ENCODE results near the gene PWP1.

Gene PWP1

DNA sequence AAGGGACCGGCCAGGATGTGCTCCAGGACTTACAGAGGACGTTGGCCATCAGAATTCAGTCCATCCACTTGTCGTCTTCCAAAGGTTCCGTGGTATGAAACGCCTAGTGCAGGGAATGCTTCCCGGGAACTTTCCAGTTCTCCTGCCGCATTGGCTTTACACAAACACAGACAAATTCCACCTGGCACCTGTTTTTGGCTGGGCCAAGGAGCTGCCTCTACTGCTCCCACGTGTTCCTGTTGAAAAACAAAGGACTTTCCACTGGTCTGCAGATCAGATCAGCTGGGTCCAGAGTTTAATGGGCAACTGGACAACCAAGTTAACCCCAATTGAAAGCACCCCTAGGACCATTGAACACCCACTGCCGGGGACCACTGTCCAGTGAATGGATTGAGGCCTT is 28.0 kb upstream of the PWP1 start:
- peaks cover 9% of the 10 kb centered on the region for H3K4me1 Mint-ChIP-seq (ENCODE audit: low read depth)
- H3K27me3 Mint-ChIP-seq (ENCODE audit: low read depth) = no peaks in the 10 kb centered on the region
- H3K4me3 Mint-ChIP-seq = no peak overlapping the region
- no peak for DNase-seq (ENCODE audit: low spot score)
- no peaks in the 10 kb centered on the region for H3K36me3 Mint-ChIP-seq (ENCODE audit: low read depth)
- no peaks in the 10 kb centered on the region for H3K9me3 Mint-ChIP-seq
- no peak overlapping the region for H3K27ac Mint-ChIP-seq

DNA sequence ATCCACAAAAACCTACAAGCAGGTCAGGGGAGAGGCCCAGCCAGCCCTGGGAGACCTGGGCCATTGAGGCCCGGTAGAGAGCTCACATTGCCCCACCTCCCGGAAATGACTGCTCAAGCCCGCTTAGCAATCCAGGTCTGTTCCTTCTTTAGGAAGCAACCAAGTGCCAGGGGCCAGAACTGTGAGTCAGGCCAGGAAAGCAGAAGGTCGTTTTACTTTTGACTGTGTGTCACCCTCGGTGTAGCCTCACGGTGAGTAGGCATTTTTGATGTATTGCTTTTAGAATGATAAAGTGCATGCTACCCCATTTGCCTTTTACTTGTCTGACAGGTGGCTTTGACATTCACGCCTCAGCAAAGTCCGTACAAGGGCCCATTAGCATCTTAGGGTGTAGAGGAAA is 25.4 kb upstream of the PWP1 start:
- Mint-ChIP-seq H3K4me3 (no peak overlapping the region), H3K27ac (no peak overlapping the region), H3K9me3 (no peaks in the 10 kb centered on the region), H3K4me1 (ENCODE audit: low read depth) (peaks cover 14% of the 10 kb centered on the region), H3K36me3 (ENCODE audit: low read depth) (peaks cover 2% of the 10 kb centered on the region), H3K27me3 (ENCODE audit: low read depth) (no peaks in the 10 kb centered on the region)
- DNase-seq (ENCODE audit: low spot score) = no peak

DNA sequence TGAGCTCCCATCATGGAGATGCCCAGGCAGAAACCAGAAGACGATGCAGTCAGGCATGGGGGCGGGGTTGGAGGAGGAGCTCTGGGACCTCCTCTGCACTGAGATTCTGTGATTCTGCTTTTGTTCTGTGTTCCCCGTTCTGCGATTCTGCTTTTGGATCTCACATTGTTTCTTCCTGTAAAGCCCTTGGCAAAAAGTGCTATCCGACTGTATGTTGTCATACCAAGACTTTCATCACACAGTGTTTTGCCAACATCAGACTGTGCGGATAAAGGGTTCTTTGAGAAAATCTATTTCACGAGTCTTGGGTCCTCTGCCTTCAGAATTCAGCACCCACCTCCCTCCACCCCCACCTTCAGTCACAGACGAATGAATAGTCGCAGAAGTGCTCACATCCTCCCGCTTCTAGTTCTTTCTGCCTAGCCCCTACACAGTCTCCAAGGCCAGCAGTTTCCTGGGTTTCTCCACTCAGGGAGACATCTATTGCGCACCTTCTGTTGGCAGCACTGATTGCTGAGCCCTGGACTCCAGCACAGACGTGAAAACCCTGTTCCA is 24.7 kb upstream of the PWP1 start:
- H3K27me3 Mint-ChIP-seq (ENCODE audit: low read depth) = no peaks in the 10 kb centered on the region
- no peaks in the 10 kb centered on the region for H3K9me3 Mint-ChIP-seq
- no peak overlapping the region for H3K27ac Mint-ChIP-seq
- peaks cover 2% of the 10 kb centered on the region for H3K36me3 Mint-ChIP-seq (ENCODE audit: low read depth)
- DNase-seq (ENCODE audit: low spot score) = no peak
- peaks cover 14% of the 10 kb centered on the region for H3K4me1 Mint-ChIP-seq (ENCODE audit: low read depth)
- no peak overlapping the region for H3K4me3 Mint-ChIP-seq

DNA sequence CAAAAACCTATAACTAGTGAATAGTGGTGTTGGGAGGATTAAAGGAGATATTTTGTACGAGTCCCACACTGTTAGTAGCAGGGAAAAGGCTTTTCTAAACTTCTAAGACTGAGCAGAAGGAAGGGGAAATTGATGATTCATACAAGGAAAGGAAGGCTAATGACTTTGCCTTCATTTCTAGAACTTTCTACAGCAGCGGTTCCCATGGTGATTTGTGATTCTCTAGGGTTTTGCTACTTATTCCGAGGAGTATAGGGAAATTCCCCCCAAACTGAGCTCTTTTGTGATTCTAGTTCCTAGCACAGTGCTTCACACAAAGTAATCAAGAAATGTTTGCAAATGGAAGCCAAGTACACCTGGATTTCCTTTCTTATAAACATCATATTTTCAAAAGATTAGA is 23.8 kb upstream of the PWP1 start:
- Mint-ChIP-seq H3K27ac (no peak overlapping the region), H3K27me3 (ENCODE audit: low read depth) (peaks cover 4% of the 10 kb centered on the region), H3K9me3 (no peaks in the 10 kb centered on the region), H3K36me3 (ENCODE audit: low read depth) (peaks cover 2% of the 10 kb centered on the region), H3K4me1 (ENCODE audit: low read depth) (peaks cover 14% of the 10 kb centered on the region), H3K4me3 (no peak overlapping the region)
- no peak for DNase-seq (ENCODE audit: low spot score)

DNA sequence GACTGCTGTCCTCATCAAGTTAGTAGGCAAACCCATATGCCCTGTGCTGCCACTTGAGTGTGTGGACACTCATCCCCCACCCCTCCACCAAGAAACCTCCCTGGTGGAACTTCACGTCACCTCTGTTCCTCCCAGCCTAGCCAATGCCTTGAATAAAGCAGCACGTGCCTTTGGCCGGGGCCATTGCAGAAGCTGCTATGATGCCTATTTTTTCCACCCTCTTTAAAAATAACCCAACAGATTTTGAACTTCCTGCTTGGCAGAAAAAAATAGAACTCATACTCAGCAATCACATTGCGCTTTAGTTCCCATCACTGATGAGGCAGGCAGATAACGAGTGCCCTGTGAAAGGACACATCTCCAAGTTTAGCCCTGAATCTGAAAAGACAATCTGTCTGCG is 23.1 kb upstream of the PWP1 start:
- Mint-ChIP-seq H3K27me3 (ENCODE audit: low read depth) (peaks cover 5% of the 10 kb centered on the region), H3K9me3 (no peaks in the 10 kb centered on the region), H3K27ac (no peak overlapping the region), H3K4me3 (no peak overlapping the region), H3K36me3 (ENCODE audit: low read depth) (peaks cover 2% of the 10 kb centered on the region), H3K4me1 (ENCODE audit: low read depth) (peaks cover 14% of the 10 kb centered on the region)
- DNase-seq (ENCODE audit: low spot score) = no peak

DNA sequence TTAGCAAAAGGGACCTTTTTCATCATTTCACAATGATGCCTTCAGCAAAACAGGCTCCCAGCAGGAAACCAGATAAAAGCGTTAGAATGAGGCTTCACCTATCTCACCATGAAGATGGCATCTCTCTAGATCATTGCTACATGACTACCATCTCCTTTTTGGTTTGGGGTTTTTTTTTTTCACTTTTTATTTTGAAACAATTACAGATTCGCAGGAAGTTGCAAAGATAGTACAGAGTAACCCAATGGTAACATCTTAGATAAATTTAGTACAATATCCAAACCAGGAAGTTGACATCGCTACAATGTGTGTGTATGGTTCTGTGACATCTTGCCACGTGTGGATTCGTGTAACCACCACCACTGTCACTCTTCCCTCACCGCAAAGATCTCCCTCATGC is 22.3 kb upstream of the PWP1 start:
- H3K4me1 Mint-ChIP-seq (ENCODE audit: low read depth) = peaks cover 14% of the 10 kb centered on the region
- no peak for DNase-seq (ENCODE audit: low spot score)
- H3K9me3 Mint-ChIP-seq = no peaks in the 10 kb centered on the region
- H3K27ac Mint-ChIP-seq = peak overlapping the region; percentile 73
- H3K36me3 Mint-ChIP-seq (ENCODE audit: low read depth) = peaks cover 2% of the 10 kb centered on the region
- peak overlapping the region; percentile 10 for H3K4me3 Mint-ChIP-seq
- H3K27me3 Mint-ChIP-seq (ENCODE audit: low read depth) = peaks cover 11% of the 10 kb centered on the region

DNA sequence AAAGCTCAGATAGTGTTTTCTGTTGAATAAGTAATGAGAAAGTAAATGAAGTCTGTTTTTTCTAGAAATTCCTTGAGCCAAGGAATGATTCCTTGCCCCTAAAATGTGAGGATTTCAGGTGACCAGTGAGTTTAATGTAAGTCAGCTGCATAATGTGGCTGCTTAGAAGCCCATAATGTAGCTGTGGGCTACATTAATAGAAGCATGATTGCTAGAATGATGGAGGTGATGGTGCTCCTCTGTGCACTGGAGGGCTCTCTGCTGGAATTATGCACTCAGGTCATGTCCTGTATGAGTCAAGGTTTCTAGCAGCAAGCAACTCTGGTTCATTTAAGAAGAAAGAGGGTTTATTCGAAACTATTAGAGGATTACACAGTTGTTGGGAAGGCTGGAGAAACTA is 19.6 kb upstream of the PWP1 start:
- no peak overlapping the region for H3K4me3 Mint-ChIP-seq
- H3K27ac Mint-ChIP-seq = no peak overlapping the region
- DNase-seq (ENCODE audit: low spot score) = no peak
- H3K4me1 Mint-ChIP-seq (ENCODE audit: low read depth) = peaks cover 16% of the 10 kb centered on the region
- H3K9me3 Mint-ChIP-seq = no peaks in the 10 kb centered on the region
- peaks cover 14% of the 10 kb centered on the region for H3K27me3 Mint-ChIP-seq (ENCODE audit: low read depth)
- H3K36me3 Mint-ChIP-seq (ENCODE audit: low read depth) = peaks cover 2% of the 10 kb centered on the region

DNA sequence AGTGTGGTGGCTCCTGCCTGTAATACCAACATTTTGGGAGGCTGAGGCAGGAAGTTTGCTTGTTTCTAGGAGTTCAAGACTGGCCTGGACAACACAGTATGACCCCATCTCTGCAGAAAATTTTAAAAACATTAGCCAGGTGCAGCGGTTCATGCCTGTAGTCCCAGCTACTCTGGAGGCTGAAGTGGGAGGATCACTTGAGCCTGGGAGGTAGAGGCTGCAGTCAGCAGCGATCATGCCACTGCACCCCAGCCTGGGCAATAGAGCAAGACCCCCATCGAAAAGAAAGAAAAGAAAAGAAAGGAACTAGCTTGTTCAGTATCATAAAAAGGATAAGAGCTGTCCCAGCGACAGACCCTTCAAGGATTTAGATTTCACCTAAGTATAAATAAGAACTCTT is 18.1 kb upstream of the PWP1 start:
- Mint-ChIP-seq H3K27me3 (ENCODE audit: low read depth) (peaks cover 17% of the 10 kb centered on the region), H3K9me3 (no peaks in the 10 kb centered on the region), H3K27ac (no peak overlapping the region), H3K4me3 (no peak overlapping the region), H3K36me3 (ENCODE audit: low read depth) (peaks cover 2% of the 10 kb centered on the region), H3K4me1 (ENCODE audit: low read depth) (peaks cover 14% of the 10 kb centered on the region)
- no peak for DNase-seq (ENCODE audit: low spot score)

DNA sequence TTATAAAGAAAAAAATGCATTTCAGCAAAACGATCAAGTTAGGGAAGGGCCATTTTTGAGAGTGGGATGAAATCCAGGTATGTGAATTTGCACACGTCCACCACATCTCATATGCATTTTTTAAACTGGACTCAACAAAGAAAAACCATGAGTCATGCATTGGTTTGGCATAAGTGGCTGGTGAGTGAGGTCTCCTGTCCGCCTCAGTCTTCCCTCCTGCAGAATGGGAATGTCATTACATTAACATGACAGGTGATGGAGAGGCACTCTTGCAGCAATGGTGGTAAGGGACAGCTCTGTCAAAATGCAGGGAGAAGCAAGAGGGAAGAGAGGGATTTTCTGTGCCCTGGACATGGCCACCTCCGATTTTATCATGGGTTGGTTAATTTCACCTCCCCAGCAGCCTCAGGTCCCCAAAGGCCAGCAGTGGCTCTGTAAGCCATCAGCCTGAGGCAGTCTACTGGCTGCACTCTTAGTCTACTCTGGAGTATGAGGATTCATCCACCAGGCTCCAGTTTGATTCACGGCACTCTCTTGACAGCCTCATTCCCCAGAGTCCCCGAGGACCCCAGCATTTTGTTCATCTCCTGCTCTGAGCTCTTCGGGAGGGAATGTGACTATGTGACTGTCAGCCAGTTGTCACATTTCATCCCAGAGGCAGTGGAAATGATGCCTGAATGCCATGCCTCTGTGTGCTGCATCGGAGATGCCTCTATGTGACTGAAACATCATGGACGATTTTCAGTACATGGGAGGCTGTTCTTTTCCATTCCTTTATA is 17.1 kb upstream of the PWP1 start:
- DNase-seq (ENCODE audit: low spot score) = no peak
- no peak overlapping the region for H3K27ac Mint-ChIP-seq
- no peak overlapping the region for H3K4me3 Mint-ChIP-seq
- H3K36me3 Mint-ChIP-seq (ENCODE audit: low read depth) = peaks cover under 1% of the 10 kb centered on the region
- peaks cover 17% of the 10 kb centered on the region for H3K27me3 Mint-ChIP-seq (ENCODE audit: low read depth)
- peaks cover 6% of the 10 kb centered on the region for H3K4me1 Mint-ChIP-seq (ENCODE audit: low read depth)
- H3K9me3 Mint-ChIP-seq = no peaks in the 10 kb centered on the region

DNA sequence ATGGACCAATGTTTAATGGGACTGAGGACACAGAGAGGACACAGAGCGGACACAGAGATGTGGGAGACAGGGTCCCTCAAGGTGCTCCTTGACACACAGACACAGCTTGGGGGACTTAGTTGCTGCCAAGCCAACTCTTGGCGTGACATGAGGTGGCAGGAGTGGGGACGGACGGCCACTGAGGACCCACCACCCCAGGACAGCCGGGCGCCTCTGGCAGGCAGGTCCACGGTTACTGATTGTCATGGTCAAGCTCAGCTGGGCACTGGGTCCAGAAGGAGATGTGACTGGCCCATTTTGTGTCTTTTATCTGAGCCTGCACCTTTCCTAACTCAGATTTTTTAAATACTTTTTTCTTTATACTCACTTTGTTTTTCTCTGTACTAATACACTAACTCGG is 15.7 kb upstream of the PWP1 start:
- Mint-ChIP-seq H3K4me3 (no peak overlapping the region), H3K27ac (no peak overlapping the region), H3K9me3 (no peaks in the 10 kb centered on the region), H3K36me3 (ENCODE audit: low read depth) (no peaks in the 10 kb centered on the region), H3K4me1 (ENCODE audit: low read depth) (peaks cover 5% of the 10 kb centered on the region), H3K27me3 (ENCODE audit: low read depth) (peaks cover 17% of the 10 kb centered on the region)
- DNase-seq (ENCODE audit: low spot score) = no peak

DNA sequence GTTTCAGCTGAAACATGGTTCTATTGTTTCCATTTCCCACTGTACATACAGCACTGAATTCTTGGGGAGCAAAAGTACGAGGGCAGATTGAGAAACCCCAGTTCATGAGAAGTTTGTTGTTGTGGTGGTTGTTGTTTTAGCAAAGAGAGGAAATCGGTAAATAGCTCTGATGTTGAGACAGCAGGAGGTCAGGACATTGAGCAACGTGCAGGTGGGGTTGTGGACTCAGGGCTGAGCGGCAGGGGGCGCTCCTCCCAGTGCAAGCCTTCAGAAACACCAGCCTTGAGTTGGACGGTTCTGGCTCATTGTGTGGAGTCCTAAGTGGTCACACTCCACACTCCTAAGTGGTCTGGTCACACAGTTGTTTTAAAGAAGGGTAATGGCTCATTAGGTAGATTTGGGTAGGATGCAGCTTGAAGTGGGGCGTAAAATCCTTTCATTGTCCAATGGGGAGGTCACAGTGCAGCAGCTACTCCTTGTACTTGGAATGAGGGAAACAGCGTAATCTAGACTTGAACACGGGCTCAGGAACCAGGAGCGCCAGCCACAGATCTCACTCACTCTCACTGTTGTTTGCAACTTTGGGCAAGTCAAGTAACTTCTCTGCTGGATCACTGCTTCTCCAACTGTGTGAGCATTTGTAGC is 14.5 kb upstream of the PWP1 start:
- peaks cover 5% of the 10 kb centered on the region for H3K4me1 Mint-ChIP-seq (ENCODE audit: low read depth)
- H3K9me3 Mint-ChIP-seq = no peaks in the 10 kb centered on the region
- H3K36me3 Mint-ChIP-seq (ENCODE audit: low read depth) = no peaks in the 10 kb centered on the region
- H3K27ac Mint-ChIP-seq = no peak overlapping the region
- H3K27me3 Mint-ChIP-seq (ENCODE audit: low read depth) = peaks cover 16% of the 10 kb centered on the region
- peak; percentile 32 for DNase-seq (ENCODE audit: low spot score)
- H3K4me3 Mint-ChIP-seq = no peak overlapping the region

DNA sequence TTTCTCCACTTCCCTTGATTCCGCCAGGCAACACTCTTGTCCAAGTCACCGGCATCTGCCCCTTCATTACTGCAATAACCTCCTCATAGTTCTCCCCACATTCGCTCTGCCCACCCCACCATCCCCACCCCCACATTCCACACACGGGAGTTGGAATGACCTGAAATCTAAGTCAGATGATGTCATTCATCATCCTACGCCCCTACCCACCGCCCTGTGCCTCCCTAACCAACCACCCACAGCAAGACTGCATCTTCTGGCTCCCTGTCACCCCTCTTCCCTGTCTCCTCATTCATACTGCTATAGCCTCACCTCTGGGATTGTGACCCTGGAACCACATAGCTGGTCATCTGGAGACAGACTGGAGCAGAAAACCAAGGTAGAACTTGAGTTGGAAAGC is 7.9 kb upstream of the PWP1 start:
- H3K4me1 Mint-ChIP-seq (ENCODE audit: low read depth) = no peaks in the 10 kb centered on the region
- H3K4me3 Mint-ChIP-seq = no peak overlapping the region
- H3K27me3 Mint-ChIP-seq (ENCODE audit: low read depth) = peaks cover 19% of the 10 kb centered on the region
- H3K27ac Mint-ChIP-seq = no peak overlapping the region
- H3K9me3 Mint-ChIP-seq = no peaks in the 10 kb centered on the region
- no peaks in the 10 kb centered on the region for H3K36me3 Mint-ChIP-seq (ENCODE audit: low read depth)
- no peak for DNase-seq (ENCODE audit: low spot score)

DNA sequence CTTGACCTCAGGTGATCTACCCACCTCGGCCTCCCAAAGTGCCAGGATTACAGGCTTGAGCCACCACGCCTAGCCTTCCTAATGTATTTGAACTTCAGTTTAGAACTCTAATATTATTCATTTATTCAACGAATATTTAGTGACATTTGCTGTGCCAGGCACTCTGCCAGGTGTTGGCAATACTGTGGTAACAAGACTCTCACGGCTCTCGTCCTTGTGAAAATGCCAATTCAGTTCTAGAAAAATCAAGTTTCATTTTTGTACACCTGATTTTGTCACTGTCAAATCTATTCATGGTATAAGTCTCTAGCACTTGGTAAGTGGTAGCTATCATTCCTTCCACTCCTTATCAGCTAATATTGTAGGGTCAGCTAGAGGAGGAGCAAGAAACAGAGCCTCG is 6.3 kb upstream of the PWP1 start:
- Mint-ChIP-seq H3K4me1 (ENCODE audit: low read depth) (peaks cover under 1% of the 10 kb centered on the region), H3K9me3 (no peaks in the 10 kb centered on the region), H3K36me3 (ENCODE audit: low read depth) (no peaks in the 10 kb centered on the region), H3K27ac (no peak overlapping the region), H3K27me3 (ENCODE audit: low read depth) (peaks cover 19% of the 10 kb centered on the region), H3K4me3 (no peak overlapping the region)
- DNase-seq (ENCODE audit: low spot score) = no peak

DNA sequence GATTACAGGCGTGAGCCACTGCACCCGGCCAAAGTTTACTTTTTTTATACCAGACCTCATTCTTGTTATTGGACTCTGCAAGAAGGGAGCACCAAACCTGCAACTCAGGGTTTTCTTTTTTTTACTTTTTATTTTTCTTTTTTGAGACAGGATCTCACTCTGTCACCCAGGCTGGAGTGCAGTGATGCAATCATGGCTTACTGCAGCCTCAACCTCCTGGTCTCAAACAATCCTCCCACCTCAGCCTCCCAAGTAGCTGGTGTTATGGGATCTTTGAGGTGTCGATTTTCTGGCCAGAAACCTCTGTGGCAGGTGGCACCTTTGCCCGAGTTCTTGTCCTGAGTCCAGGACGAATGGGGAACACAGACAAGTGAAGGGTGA is 4.2 kb upstream of the PWP1 start:
- peaks cover 9% of the 10 kb centered on the region for H3K36me3 Mint-ChIP-seq (ENCODE audit: low read depth)
- peaks cover 21% of the 10 kb centered on the region for H3K27me3 Mint-ChIP-seq (ENCODE audit: low read depth)
- no peak overlapping the region for H3K4me3 Mint-ChIP-seq
- no peak for DNase-seq (ENCODE audit: low spot score)
- no peak overlapping the region for H3K27ac Mint-ChIP-seq
- no peaks in the 10 kb centered on the region for H3K9me3 Mint-ChIP-seq
- peaks cover 15% of the 10 kb centered on the region for H3K4me1 Mint-ChIP-seq (ENCODE audit: low read depth)

Measured in T-helper 2 cell treated with Interferon-gamma antibody and Interleukin-4, amounts not matched to agents 5 μg/mL and 100 μg/mL, for 36 hours (primary cell).